ENCODE results near the gene KAZN.

KAZN gene

GRCh38 chr1:14718476-14718875, 120.0 kb downstream of the KAZN start:
- H3K4me3 ChIP-seq (replicated peaks; ENCODE audit: low read depth, low read length): no peak overlapping the region
- no peak for DNase-seq (ENCODE audit: low read depth)
- TF ChIP-seq, protein P1, sequence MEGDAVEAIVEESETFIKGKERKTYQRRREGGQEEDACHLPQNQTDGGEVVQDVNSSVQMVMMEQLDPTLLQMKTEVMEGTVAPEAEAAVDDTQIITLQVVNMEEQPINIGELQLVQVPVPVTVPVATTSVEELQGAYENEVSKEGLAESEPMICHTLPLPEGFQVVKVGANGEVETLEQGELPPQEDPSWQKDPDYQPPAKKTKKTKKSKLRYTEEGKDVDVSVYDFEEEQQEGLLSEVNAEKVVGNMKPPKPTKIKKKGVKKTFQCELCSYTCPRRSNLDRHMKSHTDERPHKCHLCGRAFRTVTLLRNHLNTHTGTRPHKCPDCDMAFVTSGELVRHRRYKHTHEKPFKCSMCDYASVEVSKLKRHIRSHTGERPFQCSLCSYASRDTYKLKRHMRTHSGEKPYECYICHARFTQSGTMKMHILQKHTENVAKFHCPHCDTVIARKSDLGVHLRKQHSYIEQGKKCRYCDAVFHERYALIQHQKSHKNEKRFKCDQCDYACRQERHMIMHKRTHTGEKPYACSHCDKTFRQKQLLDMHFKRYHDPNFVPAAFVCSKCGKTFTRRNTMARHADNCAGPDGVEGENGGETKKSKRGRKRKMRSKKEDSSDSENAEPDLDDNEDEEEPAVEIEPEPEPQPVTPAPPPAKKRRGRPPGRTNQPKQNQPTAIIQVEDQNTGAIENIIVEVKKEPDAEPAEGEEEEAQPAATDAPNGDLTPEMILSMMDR (IDR thresholded peaks at IDR 0.05; ENCODE audit: low read length, missing control alignments): no peak

GRCh38 chr1:14723401-14723800, 124.9 kb downstream of the KAZN start:
- H3K4me3 ChIP-seq (replicated peaks; ENCODE audit: low read depth, low read length): no peak overlapping the region
- TF ChIP-seq, protein P1 (IDR thresholded peaks at IDR 0.05; ENCODE audit: low read length, missing control alignments): no peak
- DNase-seq (ENCODE audit: low read depth): no peak

DNA sequence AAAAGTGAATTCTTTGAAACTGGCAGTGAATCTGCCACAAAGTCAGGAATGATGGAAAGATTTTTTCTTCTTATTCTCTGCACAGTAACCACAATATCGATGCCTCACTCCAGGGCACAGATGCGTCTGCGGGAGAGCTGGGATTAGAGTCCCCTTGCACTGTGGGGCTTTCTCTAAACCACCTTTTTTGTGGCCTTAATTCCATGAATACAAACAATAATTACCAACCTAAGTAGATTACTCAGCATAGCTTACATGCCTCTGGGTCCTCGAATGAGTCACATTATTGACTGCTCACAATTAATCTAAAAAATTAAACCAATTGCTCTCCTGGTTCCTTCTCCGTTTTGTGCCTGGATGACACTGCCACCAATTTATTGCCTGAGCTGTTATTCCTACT, 125.8 kb downstream of the KAZN start:
- TF ChIP-seq, protein P1 (IDR thresholded peaks at IDR 0.05; ENCODE audit: low read length, missing control alignments): no peak
- no peak overlapping the region for H3K4me3 ChIP-seq (replicated peaks; ENCODE audit: low read depth, low read length)
- DNase-seq (ENCODE audit: low read depth): no peak

- H3K4me3 ChIP-seq (replicated peaks; ENCODE audit: low read depth, low read length): no peak overlapping the region
- DNase-seq (ENCODE audit: low read depth): no peak
Observed at GRCh38 chr1:14724678-14725077, 126.2 kb downstream of the KAZN start.

DNA sequence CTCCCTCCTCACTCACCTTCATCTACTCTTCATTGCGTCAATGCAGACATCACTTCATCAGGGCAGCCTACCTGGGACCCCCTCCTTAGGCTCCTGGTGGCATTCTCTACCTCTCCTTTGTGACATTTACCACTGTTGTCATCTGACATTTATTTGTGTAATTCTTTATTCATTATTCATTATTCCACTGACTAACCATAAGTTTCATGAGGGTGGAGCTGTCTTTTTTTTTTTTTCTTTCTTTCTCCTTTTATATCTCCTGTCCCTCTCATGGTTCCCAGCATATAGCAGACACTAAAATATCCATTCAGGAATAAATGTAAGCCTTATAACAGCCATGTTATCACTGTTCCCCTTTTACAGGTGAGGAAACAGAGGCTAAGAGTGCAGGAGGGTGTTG, 126.8 kb downstream of the KAZN start:
- H3K4me3 ChIP-seq (replicated peaks; ENCODE audit: low read depth, low read length): no peak overlapping the region
- no peak for DNase-seq (ENCODE audit: low read depth)
- TF ChIP-seq, protein P1 (IDR thresholded peaks at IDR 0.05; ENCODE audit: low read length, missing control alignments): no peak

More at GRCh38 chr1:14724678-14725077, 126.2 kb downstream of the KAZN start:
- TF ChIP-seq, protein P1 (IDR thresholded peaks at IDR 0.05; ENCODE audit: low read length, missing control alignments): no peak

DNA sequence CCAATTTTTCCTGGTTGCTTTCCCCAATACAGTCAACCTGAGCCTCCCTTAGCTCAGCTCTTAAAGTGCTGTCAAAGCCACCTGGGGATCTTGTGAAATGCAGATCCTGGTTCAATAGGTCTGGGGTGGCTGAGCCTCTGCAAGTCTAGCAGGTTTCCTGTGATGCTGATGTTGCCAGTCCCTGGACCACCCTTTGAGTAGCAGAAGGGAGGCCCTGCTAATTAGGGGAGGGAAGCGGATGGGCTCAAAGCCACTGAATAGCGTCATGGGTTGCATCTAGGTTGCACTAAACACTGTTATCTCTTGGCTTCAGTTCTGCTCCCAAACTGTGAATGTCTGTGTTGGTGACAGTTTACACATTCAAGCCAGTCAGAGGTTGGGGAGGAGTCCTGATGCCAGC, 127.2 kb downstream of the KAZN start:
- TF ChIP-seq, protein P1 (IDR thresholded peaks at IDR 0.05; ENCODE audit: low read length, missing control alignments): no peak
- no peak overlapping the region for H3K4me3 ChIP-seq (replicated peaks; ENCODE audit: low read depth, low read length)
- no peak for DNase-seq (ENCODE audit: low read depth)

- TF ChIP-seq, protein P1 (IDR thresholded peaks at IDR 0.05; ENCODE audit: low read length, missing control alignments): no peak
- no peak for DNase-seq (ENCODE audit: low read depth)
- H3K4me3 ChIP-seq (replicated peaks; ENCODE audit: low read depth, low read length): no peak overlapping the region
Observed at GRCh38 chr1:14726606-14727005, 128.1 kb downstream of the KAZN start.

All from fibroblast of pulmonary artery (primary cell).